ENCODE data around the gene UGT1A10.
"Not testable (repeated sequence)": the region's sequence is repeated elsewhere in the genome, so short reads cannot be mapped to it uniquely, and the experiment has no call there.

DNA sequence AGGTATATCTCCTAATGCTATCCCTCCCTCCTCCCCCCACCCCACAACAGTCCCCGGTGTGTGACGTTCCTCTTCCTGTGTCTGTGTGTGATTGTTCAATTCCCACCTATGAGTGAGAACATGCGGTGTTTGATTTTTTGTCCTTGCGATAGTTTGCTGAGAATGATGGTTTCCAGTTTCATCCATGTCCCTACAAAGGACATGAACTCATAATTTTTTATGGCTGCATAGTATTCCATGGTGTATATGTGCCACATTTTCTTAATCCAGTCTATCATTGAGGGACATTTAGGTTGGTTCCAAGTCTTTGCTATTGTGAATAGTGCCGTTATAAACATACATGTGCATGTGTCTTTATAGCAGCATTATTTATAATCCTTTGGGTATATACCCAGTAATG is 64.6 kb downstream of the UGT1A10 start:
- not testable (repeated sequence) for TF ChIP-seq POLR2A (IDR thresholded peaks at IDR 0.05)
- TF ChIP-seq, protein P1, sequence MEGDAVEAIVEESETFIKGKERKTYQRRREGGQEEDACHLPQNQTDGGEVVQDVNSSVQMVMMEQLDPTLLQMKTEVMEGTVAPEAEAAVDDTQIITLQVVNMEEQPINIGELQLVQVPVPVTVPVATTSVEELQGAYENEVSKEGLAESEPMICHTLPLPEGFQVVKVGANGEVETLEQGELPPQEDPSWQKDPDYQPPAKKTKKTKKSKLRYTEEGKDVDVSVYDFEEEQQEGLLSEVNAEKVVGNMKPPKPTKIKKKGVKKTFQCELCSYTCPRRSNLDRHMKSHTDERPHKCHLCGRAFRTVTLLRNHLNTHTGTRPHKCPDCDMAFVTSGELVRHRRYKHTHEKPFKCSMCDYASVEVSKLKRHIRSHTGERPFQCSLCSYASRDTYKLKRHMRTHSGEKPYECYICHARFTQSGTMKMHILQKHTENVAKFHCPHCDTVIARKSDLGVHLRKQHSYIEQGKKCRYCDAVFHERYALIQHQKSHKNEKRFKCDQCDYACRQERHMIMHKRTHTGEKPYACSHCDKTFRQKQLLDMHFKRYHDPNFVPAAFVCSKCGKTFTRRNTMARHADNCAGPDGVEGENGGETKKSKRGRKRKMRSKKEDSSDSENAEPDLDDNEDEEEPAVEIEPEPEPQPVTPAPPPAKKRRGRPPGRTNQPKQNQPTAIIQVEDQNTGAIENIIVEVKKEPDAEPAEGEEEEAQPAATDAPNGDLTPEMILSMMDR (IDR thresholded peaks at IDR 0.05) = not testable (repeated sequence)

All from tibial nerve (tissue), 3 donors.